ENCODE results near the gene TMEM147. TPM values are rescaled to one million over a fixed set of nuclear protein-coding genes. Genes with fewer than 3 reads are reported as not detected.

The TMEM147 gene
- total RNA-seq, 1 donor from 2014 or later: 99.7 TPM

DNA sequence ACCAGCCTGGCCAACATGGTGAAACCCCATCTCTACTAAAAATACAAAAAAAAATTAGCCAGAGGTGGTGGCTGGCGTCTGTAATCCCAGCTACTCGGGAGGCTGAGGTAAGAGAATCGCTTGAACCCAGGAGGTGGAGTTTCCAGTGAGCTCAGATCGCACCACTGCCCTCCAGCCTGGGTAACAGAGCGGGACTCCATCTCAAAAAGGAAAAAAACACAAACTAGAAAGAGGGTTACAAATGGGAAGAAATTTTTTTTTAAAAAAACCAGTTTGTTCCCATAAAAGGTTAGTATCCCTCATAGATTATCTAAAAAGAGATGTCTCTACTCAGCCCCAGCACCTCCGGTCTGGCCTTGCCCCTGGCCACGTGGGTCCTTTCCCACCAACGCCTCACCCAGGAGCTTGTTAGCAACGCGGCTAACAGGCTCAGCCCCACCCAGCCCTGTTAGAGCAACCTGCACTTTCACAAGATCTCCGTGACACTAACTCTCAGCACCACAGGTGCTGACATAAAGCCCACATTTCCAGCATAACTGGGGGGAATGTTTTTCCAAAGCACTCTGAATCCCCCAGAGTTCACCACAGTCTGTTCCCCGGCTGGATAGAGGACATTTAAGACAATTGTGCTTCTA lies 36.3 kb upstream of the TMEM147 start:
- Histone ChIP-seq H3K4me3 (peak overlapping the region; percentile 49 to 67), H3K27me3 (no peaks in the 10 kb centered on the region), H3K27ac (peak overlapping the region in 1 of 2 donors; percentile 59), H3K9me3 (no peaks in the 10 kb centered on the region), H3K36me3 (no peaks in the 10 kb centered on the region), H3K4me1 (no peaks in the 10 kb centered on the region)
- DNase-seq (ENCODE audit: low spot score in 2 of 2): no peak
- TF ChIP-seq, protein P1, sequence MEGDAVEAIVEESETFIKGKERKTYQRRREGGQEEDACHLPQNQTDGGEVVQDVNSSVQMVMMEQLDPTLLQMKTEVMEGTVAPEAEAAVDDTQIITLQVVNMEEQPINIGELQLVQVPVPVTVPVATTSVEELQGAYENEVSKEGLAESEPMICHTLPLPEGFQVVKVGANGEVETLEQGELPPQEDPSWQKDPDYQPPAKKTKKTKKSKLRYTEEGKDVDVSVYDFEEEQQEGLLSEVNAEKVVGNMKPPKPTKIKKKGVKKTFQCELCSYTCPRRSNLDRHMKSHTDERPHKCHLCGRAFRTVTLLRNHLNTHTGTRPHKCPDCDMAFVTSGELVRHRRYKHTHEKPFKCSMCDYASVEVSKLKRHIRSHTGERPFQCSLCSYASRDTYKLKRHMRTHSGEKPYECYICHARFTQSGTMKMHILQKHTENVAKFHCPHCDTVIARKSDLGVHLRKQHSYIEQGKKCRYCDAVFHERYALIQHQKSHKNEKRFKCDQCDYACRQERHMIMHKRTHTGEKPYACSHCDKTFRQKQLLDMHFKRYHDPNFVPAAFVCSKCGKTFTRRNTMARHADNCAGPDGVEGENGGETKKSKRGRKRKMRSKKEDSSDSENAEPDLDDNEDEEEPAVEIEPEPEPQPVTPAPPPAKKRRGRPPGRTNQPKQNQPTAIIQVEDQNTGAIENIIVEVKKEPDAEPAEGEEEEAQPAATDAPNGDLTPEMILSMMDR (IDR thresholded peaks at IDR 0.05): no peak
- intact Hi-C loops (cut with DNase I): loop anchor here (10.0 kb wide), 1 partner anchor 444 kb away; no protein-coding TSS in a partner anchor

DNA sequence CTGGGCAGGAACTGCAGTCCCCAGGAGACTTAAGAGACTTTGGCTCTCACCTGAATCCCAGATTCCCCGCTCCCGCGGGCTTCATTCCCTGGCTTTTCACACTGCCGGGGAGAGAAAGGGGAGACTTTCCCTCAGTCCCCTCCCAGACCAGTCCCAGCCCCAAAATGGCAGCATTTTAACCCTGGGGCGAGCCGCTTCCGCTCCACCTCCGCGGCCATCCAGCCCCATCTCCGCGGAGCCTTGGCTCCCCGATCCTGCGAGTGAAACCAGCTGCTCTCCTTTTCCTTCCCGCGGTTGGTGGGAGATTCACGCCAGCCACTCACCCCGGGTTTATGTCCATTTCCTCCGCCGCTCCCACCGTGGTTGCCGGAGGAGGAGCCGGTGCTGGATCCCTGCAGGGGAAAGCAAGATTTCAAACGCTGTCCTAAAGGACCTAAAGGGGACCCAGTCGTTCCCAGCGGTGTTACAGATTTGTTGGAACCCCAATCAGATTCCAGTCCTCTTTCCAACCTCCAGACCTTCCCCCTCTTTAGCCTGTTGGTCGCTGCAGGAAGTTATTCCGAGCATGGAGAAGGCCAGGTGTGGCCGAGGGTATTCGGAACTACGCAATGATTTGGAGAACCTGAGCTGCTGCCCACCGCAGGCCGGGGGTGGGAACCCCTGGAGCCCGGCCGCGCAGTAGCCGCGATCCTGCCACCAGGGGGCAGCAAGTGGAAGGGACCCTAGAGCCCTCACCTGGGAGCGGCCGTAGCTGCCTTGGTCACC lies 35.4 kb upstream of the TMEM147 start:
- intact Hi-C loops (cut with DNase I): loop anchor here (2.0 to 10.0 kb wide), 2 partner anchors 35 to 445 kb away; partner anchors contain the start of gene TMEM147
- H3K27ac ChIP-seq: peak overlapping the region; percentile 46 to 59
- H3K27me3 ChIP-seq: no peaks in the 10 kb centered on the region
- peak in 1 of 2 donors; percentile 88 for DNase-seq (ENCODE audit: low spot score in 2 of 2)
- TF ChIP-seq, protein P1 (IDR thresholded peaks at IDR 0.05): peak; percentile 82 to 96 (median 84)
- H3K4me3 ChIP-seq: peak overlapping the region; percentile 49 to 67
- H3K36me3 ChIP-seq: no peaks in the 10 kb centered on the region
- no peaks in the 10 kb centered on the region for H3K4me1 ChIP-seq
- no peaks in the 10 kb centered on the region for H3K9me3 ChIP-seq

DNA sequence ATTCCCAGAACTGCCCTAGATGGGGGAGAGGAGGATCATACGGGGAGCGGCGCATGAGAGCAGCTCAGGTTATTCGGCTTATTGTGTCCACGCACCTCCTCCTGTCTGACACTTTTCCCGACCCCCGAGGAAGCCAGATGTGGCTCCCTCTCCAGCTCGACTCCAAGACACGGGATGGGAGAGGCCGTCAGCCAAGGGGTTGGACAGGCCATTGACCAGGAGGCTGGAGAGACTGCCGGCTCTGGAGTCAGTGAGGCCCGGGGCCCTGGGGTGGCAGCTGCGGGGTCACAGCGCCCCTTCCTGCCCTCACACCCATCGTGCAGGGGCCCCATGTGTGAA lies 34.8 kb upstream of the TMEM147 start:
- intact Hi-C loops (cut with DNase I): loop anchor here (2.0 kb wide), 1 partner anchor 34 kb away; the partner anchor contains the start of gene TMEM147
- Histone ChIP-seq H3K4me1 (no peaks in the 10 kb centered on the region), H3K27ac (peak overlapping the region in 1 of 2 donors; percentile 46), H3K4me3 (peak overlapping the region; percentile 49 to 67), H3K27me3 (no peaks in the 10 kb centered on the region), H3K36me3 (no peaks in the 10 kb centered on the region), H3K9me3 (no peaks in the 10 kb centered on the region)
- TF ChIP-seq, protein P1 (IDR thresholded peaks at IDR 0.05): no peak
- no peak for DNase-seq (ENCODE audit: low spot score in 2 of 2)

DNA sequence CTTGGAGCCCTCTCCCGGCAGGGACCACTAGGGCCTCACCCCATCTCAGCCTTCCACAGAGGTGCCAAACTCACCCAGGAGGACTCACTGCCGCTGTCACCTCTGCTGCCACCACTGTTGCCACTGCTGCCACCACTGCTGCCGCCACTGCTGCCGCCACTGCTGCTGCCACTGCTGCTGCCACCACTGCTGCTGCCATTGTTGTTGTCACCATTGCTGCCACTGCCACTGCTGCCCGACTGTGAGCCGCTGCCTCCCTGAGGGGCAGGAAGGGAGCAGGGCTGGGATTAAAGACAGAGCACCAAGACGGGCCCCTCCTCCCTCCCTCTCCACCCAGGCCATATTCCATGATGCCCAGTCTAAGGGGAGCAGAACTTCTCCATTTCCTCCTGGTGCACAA lies 34.1 kb upstream of the TMEM147 start:
- no peak overlapping the region for H3K27ac ChIP-seq
- H3K27me3 ChIP-seq: no peaks in the 10 kb centered on the region
- TF ChIP-seq, protein P1 (IDR thresholded peaks at IDR 0.05): no peak
- intact Hi-C loops (cut with DNase I): loop anchor here (2.0 kb wide), 1 partner anchor 33 kb away; the partner anchor contains the start of gene TMEM147
- DNase-seq (ENCODE audit: low spot score in 2 of 2): no peak
- no peaks in the 10 kb centered on the region for H3K9me3 ChIP-seq
- no peak overlapping the region for H3K4me3 ChIP-seq
- no peaks in the 10 kb centered on the region for H3K4me1 ChIP-seq
- no peaks in the 10 kb centered on the region for H3K36me3 ChIP-seq

DNA sequence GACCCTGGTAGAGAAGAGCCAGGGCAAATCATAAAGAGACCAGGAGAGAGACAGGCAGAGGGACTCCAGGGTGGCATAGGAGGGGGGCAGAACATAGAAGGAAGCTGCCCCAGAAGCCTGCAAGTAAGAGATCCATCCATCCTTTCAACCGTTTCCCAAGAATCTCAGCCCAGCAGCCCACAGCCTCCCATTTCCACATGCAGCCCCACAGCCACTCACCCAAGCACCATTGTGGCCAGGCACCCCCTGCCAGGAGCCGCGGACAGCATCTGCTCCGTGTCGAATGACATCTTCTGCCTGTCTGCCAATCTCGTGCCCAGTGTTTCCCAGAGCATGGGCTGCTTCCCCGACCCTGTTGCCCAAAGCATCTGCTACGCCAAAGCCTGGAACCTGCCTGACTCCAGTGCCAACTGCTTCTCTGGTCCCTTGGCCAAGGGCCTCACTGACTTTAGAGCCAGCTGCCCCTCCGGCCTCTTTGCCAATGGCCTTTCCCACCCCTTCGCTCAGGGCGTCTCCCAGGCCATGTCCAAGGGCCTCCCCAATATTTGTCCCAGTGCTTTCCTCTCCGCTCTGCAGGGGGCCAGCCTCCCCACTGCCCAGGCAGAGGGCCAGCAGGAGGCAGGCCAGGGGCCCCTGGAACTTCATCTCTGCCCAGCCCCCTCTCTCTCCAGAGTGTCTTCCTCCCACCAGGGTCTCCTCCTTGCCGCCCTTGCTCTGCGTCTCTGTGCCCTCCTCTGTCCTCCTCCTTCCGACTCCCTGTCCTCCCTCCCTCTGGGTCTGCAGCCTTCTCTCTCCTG lies 32.4 kb upstream of the TMEM147 start:
- Histone ChIP-seq H3K4me3 (no peak overlapping the region), H3K4me1 (no peaks in the 10 kb centered on the region), H3K27me3 (no peaks in the 10 kb centered on the region), H3K9me3 (no peaks in the 10 kb centered on the region), H3K27ac (no peak overlapping the region), H3K36me3 (no peaks in the 10 kb centered on the region)
- TF ChIP-seq, protein P1 (IDR thresholded peaks at IDR 0.05): no peak
- no peak for DNase-seq (ENCODE audit: low spot score in 2 of 2)
- intact Hi-C loops (cut with DNase I): no loop called here

All from ascending aorta (tissue), 2 donors.